HepG2 (cell line): ENCODE data around the gene ZCCHC8. TPM values are rescaled to one million over a fixed set of nuclear protein-coding genes. Genes with fewer than 3 reads are reported as not detected.

Source experiments
- ATF1 ChIP-seq: IDR thresholded peaks from 2 replicates; pipeline ENCODE4 v1.6.1; 2016; ENCODE audit warnings: mild to moderate bottlenecking, control low read depth
- BCL6 ChIP-seq: IDR thresholded peaks from 2 replicates; pipeline ENCODE4 v1.6.1; 2016; ENCODE audit warnings: missing genetic modification reagents, missing compliant biosample characterization
- FIP1L1 ChIP-seq: fragments of 200-400 bp; formaldehyde crosslinking; IDR thresholded peaks from 2 replicates; pipeline ENCODE4 v1.6.1; 2018; ENCODE audit warnings: low read depth, mild to moderate bottlenecking, low read length, moderate library complexity, borderline replicate concordance; ENCODE audit not compliant: insufficient read depth
- FOXC1 ChIP-seq: sonication (generic); formaldehyde crosslinking; IDR thresholded peaks from 2 replicates; pipeline ENCODE4 v1.8.0; 2022; ENCODE audit warnings: mild to moderate bottlenecking, missing genetic modification reagents, borderline replicate concordance
- GFI1 ChIP-seq: sonication (generic); formaldehyde crosslinking; IDR thresholded peaks from 2 replicates; pipeline ENCODE4 v1.5.0; 2020; ENCODE audit warnings: missing genetic modification reagents, mild to moderate bottlenecking, borderline replicate concordance
- NRL ChIP-seq: sonication (generic); formaldehyde crosslinking; IDR thresholded peaks from 2 replicates; pipeline ENCODE4 v1.5.0; 2020; ENCODE audit warnings: missing genetic modification reagents, mild to moderate bottlenecking, moderate library complexity, borderline replicate concordance
- PHF8 ChIP-seq: sonication (generic); formaldehyde crosslinking; IDR thresholded peaks from 2 replicates; pipeline ENCODE4 v1.5.0; 2020; ENCODE audit warnings: missing genetic modification reagents
- RBM39 ChIP-seq: fragments of 200-400 bp; formaldehyde crosslinking; IDR thresholded peaks from one replicate; pipeline ENCODE4 v1.6.1; 2018; ENCODE audit warnings: antibody characterized with exemption, mild to moderate bottlenecking, low read depth, low read length; ENCODE audit not compliant: poor library complexity, severe bottlenecking
- TCF12 ChIP-seq, 2 experiments: fragments of 450-650 bp in 1 of 2; sonication (generic) in 1 of 2; formaldehyde crosslinking in 1 of 2; IDR thresholded peaks; 2 replicates each; pipeline versions ENCODE4 v1.6.1 to v1.8.0; 2017 to 2022; ENCODE audit warnings: antibody characterized with exemption in 1 of 2, mild to moderate bottlenecking in 1 of 2, missing genetic modification reagents in 1 of 2, moderate library complexity in 1 of 2
- TEAD3 ChIP-seq: optimal IDR thresholded peaks from 2 replicates; pipeline ENCODE3; 2016; ENCODE audit warnings: borderline replicate concordance
- ZEB1 ChIP-seq: IDR thresholded peaks from 2 replicates; pipeline ENCODE4 v1.6.1; 2012; ENCODE audit warnings: mild to moderate bottlenecking, low read depth, inconsistent platforms; ENCODE audit not compliant: insufficient replicate concordance
- ZFX ChIP-seq: sonication (generic); formaldehyde crosslinking; IDR thresholded peaks from 2 replicates; pipeline ENCODE4 v1.4.0; 2020; ENCODE audit warnings: mild to moderate bottlenecking, low read depth, missing genetic modification reagents, moderate library complexity
- ZNF17 ChIP-seq: sonication (generic); formaldehyde crosslinking; IDR thresholded peaks from 2 replicates; pipeline ENCODE4 v1.5.0; 2020; ENCODE audit warnings: mild to moderate bottlenecking, missing genetic modification reagents
- ZNF235 ChIP-seq: sonication (generic); formaldehyde crosslinking; IDR thresholded peaks from 2 replicates; pipeline ENCODE4 v1.8.1; 2023; ENCODE audit warnings: mild to moderate bottlenecking, missing genetic modification reagents, borderline replicate concordance
- ZNF460 ChIP-seq: sonication (generic); formaldehyde crosslinking; IDR thresholded peaks from 2 replicates; pipeline ENCODE4 v1.5.1; 2020; ENCODE audit warnings: missing genetic modification reagents, mild to moderate bottlenecking, borderline replicate concordance
- ZSCAN9 ChIP-seq: IDR thresholded peaks from 2 replicates; pipeline ENCODE4 v1.6.1; 2016; ENCODE audit warnings: borderline replicate concordance
- polyA plus RNA-seq, 8 experiments: library from polyadenylated mRNA; depleted of rRNA in 3 of 8; stranded (reverse) in 7 of 8; unstranded in 1 of 8; fragments of >200 nt; fragmentation: Illumina TruSeq in 4 of 8; extraction: Trizol in 4 of 8; gene quantifications; 2 replicates each; pipeline versions ENCODE4 v1.2.1 to v1.2.3, GENCODE V29; 2011 to 2016; ENCODE audit warnings: low read depth in 4 of 8, missing spikeins in 1 of 8, mixed read lengths in 1 of 8; ENCODE audit not compliant: insufficient read depth in 1 of 8
- total RNA-seq, 5 experiments: library from RNA; depleted of rRNA; stranded (reverse); fragments of >200 nt; fragmentation: Illumina TruSeq; extraction: Trizol; gene quantifications; 2 replicates each; pipeline ENCODE4 v1.2.3, GENCODE V29; 2016; ENCODE audit warnings: low read depth in 1 of 5
- TF ChIP-seq, protein P1 (sequence below): sonication (generic); formaldehyde crosslinking; IDR thresholded peaks from 2 replicates; pipeline ENCODE4 v1.4.0; 2020; ENCODE audit warnings: missing genetic modification reagents, borderline replicate concordance
- TF ChIP-seq, protein P2 (sequence below): sonication (generic); formaldehyde crosslinking; IDR thresholded peaks from 2 replicates; pipeline ENCODE4 v1.4.0; 2020; ENCODE audit warnings: missing genetic modification reagents, borderline replicate concordance
- TF ChIP-seq, protein P3 (sequence below): sonication (generic); formaldehyde crosslinking; IDR thresholded peaks from 2 replicates; pipeline ENCODE4 v1.4.0; 2020; ENCODE audit warnings: mild to moderate bottlenecking, missing genetic modification reagents

The ZCCHC8 gene
- total and polyA plus RNA-seq, 2 of the 13 experiments (the other 11 are each of a cell fraction or from before 2014, with no cell fraction given): 18.6 to 20.9 TPM

DNA sequence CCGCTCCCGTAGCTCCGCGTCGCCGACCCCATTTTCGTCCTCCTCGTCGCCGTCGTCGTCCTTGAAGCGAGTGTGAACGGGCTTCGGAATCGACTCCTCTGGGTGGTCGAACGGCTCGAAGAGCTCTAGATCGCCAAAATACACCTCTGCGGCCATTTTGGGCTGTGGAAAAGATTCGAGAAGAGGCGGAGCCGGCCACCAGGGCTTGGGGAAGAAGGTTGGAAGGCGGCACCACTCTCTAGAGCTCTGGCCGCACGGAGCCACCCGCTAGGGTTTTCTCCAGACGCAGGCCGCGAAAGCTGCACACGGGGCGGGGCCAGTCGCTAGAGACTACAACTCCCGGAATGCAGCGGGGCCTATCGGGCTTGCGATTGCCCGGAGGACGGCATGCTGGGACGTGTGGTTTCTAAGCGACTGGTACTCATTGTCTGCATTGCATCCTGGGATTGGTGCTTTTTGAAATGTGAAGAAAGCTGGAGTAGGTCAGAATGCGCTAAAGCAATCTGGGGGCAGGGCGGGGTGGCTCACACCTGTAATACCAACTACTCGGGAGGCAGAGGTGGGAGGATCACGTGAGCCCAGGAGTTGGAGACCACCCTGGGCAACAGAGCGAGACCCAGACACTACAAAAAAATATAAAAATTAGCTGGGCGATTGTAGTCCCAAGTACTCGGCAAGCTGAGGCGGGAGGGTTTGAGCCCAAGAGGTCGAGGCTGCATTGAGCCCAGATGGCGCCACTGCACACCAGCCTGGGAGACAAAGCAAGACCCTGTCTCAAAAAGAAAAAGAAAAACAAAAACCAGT, at the start of gene ZCCHC8 (continued):
- TF ChIP-seq, protein P1, sequence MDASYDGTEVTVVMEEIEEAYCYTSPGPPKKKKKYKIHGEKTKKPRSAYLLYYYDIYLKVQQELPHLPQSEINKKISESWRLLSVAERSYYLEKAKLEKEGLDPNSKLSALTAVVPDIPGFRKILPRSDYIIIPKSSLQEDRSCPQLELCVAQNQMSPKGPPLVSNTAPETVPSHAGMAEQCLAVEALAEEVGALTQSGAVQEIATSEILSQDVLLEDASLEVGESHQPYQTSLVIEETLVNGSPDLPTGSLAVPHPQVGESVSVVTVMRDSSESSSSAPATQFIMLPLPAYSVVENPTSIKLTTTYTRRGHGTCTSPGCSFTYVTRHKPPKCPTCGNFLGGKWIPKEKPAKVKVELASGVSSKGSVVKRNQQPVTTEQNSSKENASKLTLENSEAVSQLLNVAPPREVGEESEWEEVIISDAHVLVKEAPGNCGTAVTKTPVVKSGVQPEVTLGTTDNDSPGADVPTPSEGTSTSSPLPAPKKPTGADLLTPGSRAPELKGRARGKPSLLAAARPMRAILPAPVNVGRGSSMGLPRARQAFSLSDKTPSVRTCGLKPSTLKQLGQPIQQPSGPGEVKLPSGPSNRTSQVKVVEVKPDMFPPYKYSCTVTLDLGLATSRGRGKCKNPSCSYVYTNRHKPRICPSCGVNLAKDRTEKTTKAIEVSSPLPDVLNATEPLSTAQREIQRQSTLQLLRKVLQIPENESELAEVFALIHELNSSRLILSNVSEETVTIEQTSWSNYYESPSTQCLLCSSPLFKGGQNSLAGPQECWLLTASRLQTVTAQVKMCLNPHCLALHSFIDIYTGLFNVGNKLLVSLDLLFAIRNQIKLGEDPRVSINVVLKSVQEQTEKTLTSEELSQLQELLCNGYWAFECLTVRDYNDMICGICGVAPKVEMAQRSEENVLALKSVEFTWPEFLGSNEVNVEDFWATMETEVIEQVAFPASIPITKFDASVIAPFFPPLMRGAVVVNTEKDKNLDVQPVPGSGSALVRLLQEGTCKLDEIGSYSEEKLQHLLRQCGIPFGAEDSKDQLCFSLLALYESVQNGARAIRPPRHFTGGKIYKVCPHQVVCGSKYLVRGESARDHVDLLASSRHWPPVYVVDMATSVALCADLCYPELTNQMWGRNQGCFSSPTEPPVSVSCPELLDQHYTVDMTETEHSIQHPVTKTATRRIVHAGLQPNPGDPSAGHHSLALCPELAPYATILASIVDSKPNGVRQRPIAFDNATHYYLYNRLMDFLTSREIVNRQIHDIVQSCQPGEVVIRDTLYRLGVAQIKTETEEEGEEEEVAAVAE (CRISPR knock-in tag): peak; percentile 95
- TF ChIP-seq TCF12 (IDR thresholded peaks at IDR 0.05) (no peak), TCF12 (CRISPR knock-in tag; IDR thresholded peaks at IDR 0.05) (no peak), ZNF460 (CRISPR knock-in tag) (peak; percentile 96), BCL6 (CRISPR knock-in tag) (peak; percentile 47), ZSCAN9 (peak; percentile 57; the same call in 1 of the 2 replicates), RBM39 (peak; percentile 98), ZNF17 (CRISPR knock-in tag) (no peak), ZFX (CRISPR knock-in tag) (peak; percentile 99), ZEB1 (peak; percentile 59), TEAD3 (CRISPR knock-in tag) (peak; percentile 92), FIP1L1 (peak; percentile 61; the same call in 1 of the 2 replicates), FOXC1 (CRISPR knock-in tag) (peak; percentile 58; the same call in 1 of the 2 replicates), NRL (peak; percentile 54; the same call in 1 of the 2 replicates), ZNF235 (CRISPR knock-in tag) (no peak), GFI1 (CRISPR knock-in tag) (0 out of 2 replicates have a peak, but pooled peaks have one; percentile 31), ATF1 (CRISPR knock-in tag) (peak; percentile 75), PHF8 (CRISPR knock-in tag) (peak; percentile 94)
- TF ChIP-seq, protein P2, sequence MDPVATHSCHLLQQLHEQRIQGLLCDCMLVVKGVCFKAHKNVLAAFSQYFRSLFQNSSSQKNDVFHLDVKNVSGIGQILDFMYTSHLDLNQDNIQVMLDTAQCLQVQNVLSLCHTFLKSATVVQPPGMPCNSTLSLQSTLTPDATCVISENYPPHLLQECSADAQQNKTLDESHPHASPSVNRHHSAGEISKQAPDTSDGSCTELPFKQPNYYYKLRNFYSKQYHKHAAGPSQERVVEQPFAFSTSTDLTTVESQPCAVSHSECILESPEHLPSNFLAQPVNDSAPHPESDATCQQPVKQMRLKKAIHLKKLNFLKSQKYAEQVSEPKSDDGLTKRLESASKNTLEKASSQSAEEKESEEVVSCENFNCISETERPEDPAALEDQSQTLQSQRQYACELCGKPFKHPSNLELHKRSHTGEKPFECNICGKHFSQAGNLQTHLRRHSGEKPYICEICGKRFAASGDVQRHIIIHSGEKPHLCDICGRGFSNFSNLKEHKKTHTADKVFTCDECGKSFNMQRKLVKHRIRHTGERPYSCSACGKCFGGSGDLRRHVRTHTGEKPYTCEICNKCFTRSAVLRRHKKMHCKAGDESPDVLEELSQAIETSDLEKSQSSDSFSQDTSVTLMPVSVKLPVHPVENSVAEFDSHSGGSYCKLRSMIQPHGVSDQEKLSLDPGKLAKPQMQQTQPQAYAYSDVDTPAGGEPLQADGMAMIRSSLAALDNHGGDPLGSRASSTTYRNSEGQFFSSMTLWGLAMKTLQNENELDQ (CRISPR knock-in tag): no peak
- TF ChIP-seq, protein P3, sequence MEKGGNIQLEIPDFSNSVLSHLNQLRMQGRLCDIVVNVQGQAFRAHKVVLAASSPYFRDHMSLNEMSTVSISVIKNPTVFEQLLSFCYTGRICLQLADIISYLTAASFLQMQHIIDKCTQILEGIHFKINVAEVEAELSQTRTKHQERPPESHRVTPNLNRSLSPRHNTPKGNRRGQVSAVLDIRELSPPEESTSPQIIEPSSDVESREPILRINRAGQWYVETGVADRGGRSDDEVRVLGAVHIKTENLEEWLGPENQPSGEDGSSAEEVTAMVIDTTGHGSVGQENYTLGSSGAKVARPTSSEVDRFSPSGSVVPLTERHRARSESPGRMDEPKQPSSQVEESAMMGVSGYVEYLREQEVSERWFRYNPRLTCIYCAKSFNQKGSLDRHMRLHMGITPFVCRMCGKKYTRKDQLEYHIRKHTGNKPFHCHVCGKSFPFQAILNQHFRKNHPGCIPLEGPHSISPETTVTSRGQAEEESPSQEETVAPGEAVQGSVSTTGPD (CRISPR knock-in tag): no peak
